ENCODE results near the gene MDFI. TPM values are rescaled to one million over a fixed set of nuclear protein-coding genes. Genes with fewer than 3 reads are reported as not detected.

The MDFI gene
- total RNA-seq, 1 donor from 2014 or later: 84.6 TPM

DNA sequence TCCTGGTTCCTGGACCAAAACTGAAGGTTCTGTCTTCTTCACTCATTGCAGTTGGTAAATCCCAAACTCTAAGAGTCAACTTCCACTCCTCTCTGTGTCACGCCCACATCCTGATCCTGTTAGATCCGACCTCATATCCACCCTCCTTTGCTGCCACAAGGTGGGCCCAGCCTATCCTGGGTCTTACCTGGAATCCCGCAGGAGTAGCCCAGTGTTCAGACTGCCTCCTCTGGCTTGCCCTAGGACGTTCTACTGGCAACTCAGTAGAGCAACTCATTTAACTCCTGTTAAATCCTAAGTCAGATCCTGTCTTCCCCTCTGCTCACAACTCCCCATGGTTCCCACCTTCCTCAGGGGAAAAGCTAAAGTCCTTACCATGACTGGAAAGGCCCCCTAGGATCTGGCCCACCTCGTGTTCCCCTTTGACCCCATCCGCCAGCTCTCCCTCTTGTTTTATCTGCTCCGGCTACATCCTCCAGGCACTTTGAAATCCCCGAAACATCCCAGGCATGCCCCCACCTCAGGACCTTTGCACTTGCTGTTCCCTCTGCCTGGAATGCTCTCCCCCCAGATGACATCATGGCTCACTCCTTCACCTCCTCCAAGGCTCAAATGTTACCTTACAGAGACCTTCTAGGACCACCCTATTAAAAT lies 53.3 kb downstream of the MDFI start:
- Histone ChIP-seq H3K36me3 (ENCODE audit: control insufficient read depth, insufficient read depth, low read length) (no peaks in the 10 kb centered on the region), H3K27me3 (ENCODE audit: control insufficient read depth, insufficient read depth, low read length) (no peaks in the 10 kb centered on the region), H3K4me3 (ENCODE audit: low read depth, low read length) (no peak overlapping the region)
- no peak for DNase-seq (ENCODE audit: low read depth)
- TF ChIP-seq CTCF (IDR thresholded peaks at IDR 0.05; ENCODE audit: insufficient read depth, low read length, poor library complexity, severe bottlenecking): no peak

- H3K4me3 ChIP-seq (ENCODE audit: low read depth, low read length): no peak overlapping the region
These were observed 53.9 kb downstream of the MDFI start for GRCh38 chr6:41692080-41692675.

DNA sequence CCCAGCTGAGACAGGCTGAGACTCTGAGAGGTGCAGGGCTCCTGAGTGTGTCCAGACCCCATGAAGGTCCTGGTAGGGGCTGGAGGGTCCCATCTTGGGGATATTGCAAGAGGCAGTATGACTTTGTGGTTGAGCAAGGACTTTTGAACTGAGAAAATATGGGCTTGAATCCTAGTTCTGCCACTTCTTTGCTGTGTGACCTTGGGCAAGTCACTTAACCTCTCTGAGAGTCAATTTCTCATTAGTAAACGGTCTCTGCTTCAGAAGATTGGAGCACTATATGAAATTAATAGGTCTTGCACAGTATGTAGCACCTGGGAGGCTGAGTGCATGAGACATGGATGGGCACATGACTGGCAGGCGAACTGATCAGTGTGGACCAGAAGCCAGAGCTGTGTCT lies 54.5 kb downstream of the MDFI start:
- Histone ChIP-seq H3K27me3 (ENCODE audit: control insufficient read depth, insufficient read depth, low read length) (no peaks in the 10 kb centered on the region), H3K4me3 (ENCODE audit: low read depth, low read length) (no peak overlapping the region), H3K36me3 (ENCODE audit: control insufficient read depth, insufficient read depth, low read length) (no peaks in the 10 kb centered on the region)
- DNase-seq (ENCODE audit: low read depth): no peak
- TF ChIP-seq CTCF (IDR thresholded peaks at IDR 0.05; ENCODE audit: insufficient read depth, low read length, poor library complexity, severe bottlenecking): no peak

More at GRCh38 chr6:41692080-41692675, 53.9 kb downstream of the MDFI start:
- TF ChIP-seq CTCF (IDR thresholded peaks at IDR 0.05; ENCODE audit: insufficient read depth, low read length, poor library complexity, severe bottlenecking): no peak
- no peak for DNase-seq (ENCODE audit: low read depth)
- Histone ChIP-seq H3K36me3 (ENCODE audit: control insufficient read depth, insufficient read depth, low read length) (no peaks in the 10 kb centered on the region), H3K27me3 (ENCODE audit: control insufficient read depth, insufficient read depth, low read length) (no peaks in the 10 kb centered on the region)

- TF ChIP-seq CTCF (IDR thresholded peaks at IDR 0.05; ENCODE audit: insufficient read depth, low read length, poor library complexity, severe bottlenecking): no peak
- no peak for DNase-seq (ENCODE audit: low read depth)
- no peak overlapping the region for H3K4me3 ChIP-seq (ENCODE audit: low read depth, low read length)
- H3K36me3 ChIP-seq (ENCODE audit: control insufficient read depth, insufficient read depth, low read length): no peaks in the 10 kb centered on the region
- H3K27me3 ChIP-seq (ENCODE audit: control insufficient read depth, insufficient read depth, low read length): no peaks in the 10 kb centered on the region
These were observed 55.3 kb downstream of the MDFI start for GRCh38 chr6:41693281-41694240.

- DNase-seq (ENCODE audit: low read depth): no peak
- no peaks in the 10 kb centered on the region for H3K27me3 ChIP-seq (ENCODE audit: control insufficient read depth, insufficient read depth, low read length)
- no peak for TF ChIP-seq CTCF (IDR thresholded peaks at IDR 0.05; ENCODE audit: insufficient read depth, low read length, poor library complexity, severe bottlenecking)
- H3K4me3 ChIP-seq (ENCODE audit: low read depth, low read length): no peak overlapping the region
- no peaks in the 10 kb centered on the region for H3K36me3 ChIP-seq (ENCODE audit: control insufficient read depth, insufficient read depth, low read length)
These were observed 56.7 kb downstream of the MDFI start for GRCh38 chr6:41694815-41695526.

All from kidney epithelial cell (primary cell).